HG02852 (cell line): ENCODE results near the gene HYDIN.
"Not testable (repeated sequence)": the region's sequence is repeated elsewhere in the genome, so short reads cannot be mapped to it uniquely, and the experiment has no call there.

Experiments used
- ATAC-seq: cut with Tn5 transposase; IDR thresholded peaks from one replicate; pipeline ENCODE4 v1.9.1; 2021; ENCODE audit warnings: mild to moderate bottlenecking, moderate library complexity; ENCODE audit not compliant: unreplicated experiment

HYDIN gene

DNA sequence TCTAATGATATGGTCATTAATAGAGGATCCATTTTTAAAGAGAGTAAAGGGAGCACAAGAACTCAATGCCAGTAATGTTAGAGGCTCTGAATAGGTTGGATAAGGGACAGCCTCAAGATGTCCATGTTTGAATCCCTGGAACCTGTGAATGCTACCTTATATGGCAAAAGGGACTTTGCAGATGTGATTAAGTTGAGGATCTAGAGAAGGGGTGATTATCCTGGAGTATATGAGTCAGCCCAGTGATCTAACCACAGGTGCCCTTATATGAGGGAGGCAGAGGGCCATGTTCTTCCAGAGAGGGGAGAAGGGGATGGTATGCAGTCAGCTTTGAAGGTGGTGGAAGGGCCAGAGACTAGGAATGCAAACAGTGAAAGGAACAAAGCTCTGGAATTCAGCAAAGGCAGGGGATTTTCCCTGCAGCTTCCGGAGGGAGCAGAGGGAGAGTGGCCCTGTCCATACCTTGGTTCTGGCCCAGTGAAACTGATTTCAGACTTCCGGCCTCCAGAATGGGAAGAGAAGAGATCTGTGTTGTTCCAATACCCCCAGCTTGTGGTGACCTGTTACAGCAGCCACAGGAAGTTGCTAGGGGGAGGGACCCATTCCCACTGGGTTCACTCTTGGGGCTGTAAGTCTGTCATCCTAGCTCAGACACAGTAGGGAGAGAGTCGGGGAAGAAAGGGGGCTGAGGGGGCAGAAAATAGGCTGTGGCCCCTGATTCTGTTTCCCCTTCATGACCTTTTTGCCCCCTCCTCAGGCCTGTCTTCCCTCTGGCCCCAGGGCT lies 220.9 kb downstream of the HYDIN start:
- not testable (repeated sequence) for ATAC-seq

DNA sequence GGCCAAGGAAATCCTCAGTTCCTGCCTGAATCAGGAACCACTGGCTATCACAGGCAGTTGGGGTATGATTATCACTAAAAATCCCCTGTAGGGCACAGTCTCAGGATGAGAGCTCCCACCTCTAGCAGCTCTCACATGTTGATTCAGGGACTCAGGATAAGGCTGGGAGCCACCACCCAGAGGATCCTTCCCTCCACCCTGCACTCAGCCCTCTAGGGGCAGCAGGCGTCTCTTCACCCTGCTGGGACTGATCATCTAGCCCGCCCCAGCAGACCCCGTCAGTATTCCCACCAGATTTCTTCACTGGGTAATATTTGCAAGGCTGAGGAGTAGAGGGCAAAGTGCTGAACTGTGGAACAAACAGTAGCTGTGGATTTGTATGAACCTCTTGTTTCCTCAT lies 224.0 kb downstream of the HYDIN start:
- ATAC-seq = not testable (repeated sequence)

DNA sequence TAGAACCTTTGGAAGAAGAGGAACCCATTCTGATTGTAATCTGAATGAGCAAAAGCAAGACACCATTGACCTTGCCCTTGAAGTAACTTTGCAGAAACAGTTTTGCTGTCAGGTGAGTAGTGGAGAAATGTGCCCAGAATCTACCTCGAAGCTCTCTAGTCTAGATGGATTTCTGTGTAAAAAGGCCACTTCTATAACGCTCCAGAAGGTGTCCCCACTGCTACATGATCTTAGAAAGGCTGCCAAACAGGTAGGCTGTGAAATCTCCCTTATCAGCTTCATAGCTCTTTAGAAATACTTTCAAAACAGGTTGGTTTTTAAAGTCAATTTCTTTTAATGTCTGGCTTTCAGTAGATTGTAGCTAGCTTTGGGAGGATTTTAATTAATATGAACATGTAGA lies 230.8 kb downstream of the HYDIN start:
- not testable (repeated sequence) for ATAC-seq

DNA sequence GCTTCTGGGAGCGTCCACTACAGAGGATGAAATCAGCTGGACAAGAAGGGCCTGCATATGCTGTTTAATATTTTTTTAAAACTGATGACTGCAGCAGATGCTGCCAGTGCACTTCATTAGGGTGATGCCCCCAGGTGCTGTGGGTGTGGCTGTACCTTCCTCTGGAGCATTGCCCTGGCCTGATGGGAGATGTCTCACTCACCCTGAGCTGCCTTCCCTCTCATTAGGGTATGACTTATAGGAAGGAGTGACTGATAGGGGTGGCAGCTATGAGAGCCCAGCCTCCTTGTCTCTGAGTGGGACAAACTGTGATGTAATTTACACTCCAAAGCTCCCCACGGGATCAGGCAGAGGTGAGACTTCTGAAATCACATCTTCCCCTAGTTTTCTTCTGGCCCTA lies 234.7 kb downstream of the HYDIN start:
- not testable (repeated sequence) for ATAC-seq

DNA sequence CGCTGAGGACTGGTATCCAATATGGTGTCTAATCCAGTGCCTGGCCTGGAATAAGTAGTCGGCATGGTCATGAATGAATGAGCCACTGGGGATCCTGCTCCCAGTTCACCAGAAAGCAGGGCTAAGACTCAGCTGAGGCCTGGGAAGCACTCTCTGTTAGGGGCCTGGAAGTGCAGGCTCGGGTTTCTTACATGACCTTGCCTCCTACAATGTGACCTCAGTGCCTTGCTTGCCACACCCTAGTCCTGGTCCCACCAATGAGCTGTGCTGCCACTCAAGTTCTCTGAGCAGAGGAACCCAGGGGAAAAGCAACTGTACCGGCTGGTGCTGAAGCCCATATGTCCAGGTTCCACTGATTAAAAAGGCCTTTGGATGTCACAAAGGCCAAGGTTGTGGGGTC lies 238.0 kb downstream of the HYDIN start:
- not testable (repeated sequence) for ATAC-seq

DNA sequence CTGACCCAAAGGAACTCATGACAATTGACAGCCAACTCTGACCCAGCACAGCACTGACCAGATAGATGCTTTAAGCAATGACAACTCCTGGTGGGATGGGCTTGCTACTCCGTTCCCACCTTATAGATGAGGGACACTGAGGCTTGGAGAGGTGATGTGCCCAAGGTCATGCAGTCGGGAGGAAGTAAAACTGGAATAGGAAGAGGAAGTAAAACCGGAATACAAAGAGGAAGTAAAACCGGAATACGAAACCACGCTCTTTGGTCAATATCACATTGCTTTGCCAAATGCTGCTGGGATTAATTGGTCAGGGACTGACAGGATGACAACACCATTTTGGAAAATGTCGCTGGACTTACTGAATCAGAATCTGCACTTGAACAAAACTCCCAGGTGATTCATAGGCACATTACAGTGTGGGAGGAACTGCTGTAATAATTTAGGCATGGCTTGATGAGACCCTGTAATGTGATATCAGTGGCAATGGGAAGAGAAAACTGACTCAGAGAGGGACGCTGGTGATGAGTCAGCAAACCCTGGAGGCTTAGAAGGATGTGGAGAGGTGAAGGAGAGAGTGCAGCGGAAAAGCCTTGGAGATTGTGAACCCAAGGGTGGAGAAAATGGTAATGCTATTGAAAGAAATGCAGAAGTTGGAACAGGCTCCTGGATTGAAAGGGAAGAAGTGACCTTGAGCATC lies 243.4 kb downstream of the HYDIN start:
- not testable (repeated sequence) for ATAC-seq

DNA sequence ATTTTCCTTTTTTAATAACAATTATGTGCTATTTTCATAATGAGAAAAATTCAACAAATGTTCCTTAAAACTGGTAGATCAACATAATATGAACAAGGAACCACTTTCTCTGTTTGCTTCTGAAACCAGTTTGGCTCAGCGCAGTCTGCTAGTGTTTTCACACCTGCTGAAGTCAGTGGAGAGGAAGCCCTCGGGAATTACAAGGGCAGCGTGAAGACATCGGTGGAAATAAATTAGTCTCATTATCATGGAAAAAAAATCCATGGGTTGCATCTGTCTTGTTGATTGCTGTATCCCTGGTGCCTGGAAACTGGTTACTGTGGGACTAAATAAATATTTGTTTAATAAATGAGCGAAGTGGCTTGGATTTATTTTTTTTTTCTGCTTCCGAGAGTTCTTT lies 245.8 kb downstream of the HYDIN start:
- ATAC-seq = not testable (repeated sequence)

DNA sequence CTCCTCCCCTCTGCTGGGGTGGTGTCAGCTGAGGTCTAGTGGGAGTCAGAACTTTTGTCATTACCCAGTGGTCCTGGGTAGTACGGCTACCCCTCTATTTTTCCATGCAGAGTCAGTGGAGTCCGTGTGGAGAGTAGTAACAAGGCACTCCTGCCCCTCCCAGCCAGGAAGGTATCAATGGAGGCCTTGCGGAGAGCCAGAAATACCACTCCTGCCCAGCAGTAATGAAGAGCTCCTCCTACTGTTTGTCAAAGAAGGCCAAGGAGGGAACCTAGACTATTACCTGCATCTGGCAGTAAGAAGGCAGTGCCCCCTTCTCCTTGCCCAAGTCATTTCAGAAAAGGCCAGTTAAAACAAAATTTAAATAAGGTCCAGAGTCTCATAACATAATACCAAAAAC lies 262.2 kb downstream of the HYDIN start:
- ATAC-seq = not testable (repeated sequence)

DNA sequence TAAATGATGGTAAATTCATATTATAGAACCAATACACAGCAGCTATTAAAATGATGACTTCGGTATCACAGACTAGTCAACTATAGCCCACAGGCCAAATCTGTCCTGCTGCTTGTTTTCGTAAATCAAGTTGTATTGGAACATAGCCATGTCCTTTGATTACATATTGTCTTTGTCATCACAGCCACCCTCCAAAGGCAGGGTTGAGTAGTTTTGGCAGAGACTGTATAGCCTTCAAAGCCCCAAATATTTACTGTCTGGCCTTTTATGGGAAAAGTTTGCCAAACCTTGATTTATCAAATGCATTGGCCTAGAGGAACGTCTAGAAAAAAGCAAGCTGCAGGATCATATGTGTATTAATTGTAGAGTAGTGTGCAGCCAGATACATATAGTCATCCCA lies 270.4 kb downstream of the HYDIN start:
- ATAC-seq = not testable (repeated sequence)

DNA sequence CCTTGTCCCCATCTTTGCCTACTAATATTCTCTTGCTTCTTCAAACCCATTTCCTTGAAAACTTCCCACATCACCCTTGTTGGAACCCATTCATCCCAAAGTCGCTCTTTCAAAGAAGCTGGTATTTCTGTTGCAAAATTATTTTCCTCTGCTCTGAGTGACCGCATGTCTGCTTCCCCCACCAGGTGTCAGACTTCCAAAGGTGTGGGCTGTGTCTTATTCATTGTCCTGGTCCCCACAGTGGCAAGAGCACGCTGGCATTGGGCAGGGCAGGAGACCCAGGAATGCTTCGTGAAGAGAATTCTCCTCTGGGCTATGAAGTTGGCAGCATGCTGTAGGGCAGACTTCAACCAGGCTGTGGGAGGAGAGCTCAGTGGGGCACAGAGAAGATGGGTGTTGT lies 275.6 kb downstream of the HYDIN start:
- ATAC-seq = not testable (repeated sequence)

DNA sequence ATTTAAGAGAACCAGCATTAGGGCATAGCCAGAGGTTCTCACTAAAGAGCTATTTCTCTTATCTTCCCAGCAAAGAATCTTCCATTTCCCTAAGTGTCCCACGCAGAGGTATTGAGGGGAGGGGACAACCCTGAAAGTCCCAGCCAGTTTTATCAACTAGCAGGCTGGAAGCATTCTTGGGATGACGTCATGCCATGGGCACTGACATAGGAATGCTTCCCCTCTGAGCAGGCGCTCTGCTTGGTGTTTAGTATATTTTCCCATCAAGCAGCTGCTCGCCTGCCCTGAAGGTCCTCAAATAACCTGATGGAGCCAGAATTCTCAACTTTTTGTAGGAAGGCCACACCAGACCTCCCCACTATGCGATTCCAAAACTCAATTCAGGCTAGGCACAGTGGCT lies 276.7 kb downstream of the HYDIN start:
- not testable (repeated sequence) for ATAC-seq

DNA sequence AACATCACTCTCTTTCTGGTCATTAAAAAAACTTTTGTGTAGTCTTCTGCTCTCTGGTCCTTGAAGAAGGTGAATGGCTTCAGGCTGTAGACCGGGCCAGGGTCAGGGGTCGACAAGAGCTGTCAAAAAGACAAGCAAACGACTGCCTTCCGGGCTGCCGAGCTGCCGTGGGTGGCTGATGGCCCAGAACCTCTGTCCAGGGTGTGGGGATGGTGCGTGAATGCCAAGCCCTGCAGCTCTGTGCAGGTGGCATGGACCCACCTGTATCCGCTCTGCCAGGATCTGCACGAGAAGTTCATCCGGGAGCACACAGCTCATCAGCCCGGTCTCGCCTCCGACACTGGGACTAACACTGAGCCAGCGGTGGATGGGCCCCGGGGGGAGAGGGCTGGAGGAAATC lies 287.0 kb downstream of the HYDIN start:
- not testable (repeated sequence) for ATAC-seq

DNA sequence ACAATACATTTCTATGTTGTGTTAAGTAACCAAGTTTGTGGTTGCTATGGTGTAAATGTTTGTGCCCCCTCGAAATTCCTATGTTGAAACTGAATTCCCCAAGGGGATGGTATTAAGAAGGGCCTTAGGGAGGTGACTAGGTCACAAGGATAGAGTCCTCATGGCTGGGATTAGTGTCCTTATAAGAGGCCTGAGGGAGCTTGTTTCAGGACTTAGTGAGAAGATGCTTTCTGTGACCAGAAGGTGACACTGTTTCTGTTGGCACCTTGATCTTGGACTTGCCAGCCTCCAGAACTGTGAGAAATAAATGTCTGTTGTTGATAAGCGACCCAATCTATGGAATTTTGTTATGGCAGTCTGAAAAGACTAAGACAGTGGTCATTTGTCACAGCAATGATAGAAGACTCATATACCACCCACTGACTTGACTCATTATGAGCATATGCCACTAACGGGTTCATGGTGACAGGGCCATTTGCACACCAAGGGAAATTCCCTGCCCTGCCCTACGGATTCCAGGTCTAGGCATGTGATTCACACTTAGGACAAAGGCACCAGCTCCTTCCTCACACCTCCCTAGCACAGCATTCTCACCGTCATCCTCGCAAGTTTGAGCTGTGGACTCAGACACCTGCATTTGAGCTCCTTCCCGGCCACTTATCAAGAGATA lies 290.7 kb downstream of the HYDIN start:
- not testable (repeated sequence) for ATAC-seq

DNA sequence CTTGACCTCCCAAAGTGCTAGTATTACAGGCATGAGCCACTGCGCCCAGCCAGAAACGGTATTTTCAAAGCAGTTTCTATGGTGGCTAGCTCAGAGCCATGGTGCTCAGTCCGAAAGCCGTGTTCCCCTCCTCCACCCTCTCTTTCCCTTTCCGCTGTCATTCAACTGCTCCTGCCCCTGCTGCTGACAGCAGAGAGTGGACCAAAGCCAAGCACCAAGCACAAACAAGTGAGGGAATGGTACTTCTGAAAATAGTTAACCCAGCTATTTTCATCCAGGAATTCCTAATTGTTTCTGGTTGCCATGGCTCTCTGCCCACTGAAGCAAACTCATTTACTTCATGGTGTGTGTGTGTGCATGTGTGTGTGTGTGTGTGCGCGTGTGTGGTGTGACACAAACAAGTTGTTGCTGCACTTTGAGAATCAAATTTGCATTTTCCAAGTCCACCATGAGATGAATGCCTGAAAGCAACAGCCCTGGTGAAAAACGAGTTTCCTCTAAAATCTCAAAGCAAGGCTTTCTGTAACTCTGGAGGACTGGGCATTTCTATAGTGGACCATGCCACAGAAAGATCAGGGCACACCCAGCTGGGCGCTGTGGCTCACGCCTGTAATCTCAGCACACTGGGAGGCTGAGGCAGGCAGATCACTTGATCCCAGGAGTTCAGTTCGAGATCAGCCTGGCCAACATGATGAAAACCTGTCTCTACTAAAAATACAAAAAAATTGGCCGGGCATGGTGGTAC lies 293.6 kb downstream of the HYDIN start:
- not testable (repeated sequence) for ATAC-seq

DNA sequence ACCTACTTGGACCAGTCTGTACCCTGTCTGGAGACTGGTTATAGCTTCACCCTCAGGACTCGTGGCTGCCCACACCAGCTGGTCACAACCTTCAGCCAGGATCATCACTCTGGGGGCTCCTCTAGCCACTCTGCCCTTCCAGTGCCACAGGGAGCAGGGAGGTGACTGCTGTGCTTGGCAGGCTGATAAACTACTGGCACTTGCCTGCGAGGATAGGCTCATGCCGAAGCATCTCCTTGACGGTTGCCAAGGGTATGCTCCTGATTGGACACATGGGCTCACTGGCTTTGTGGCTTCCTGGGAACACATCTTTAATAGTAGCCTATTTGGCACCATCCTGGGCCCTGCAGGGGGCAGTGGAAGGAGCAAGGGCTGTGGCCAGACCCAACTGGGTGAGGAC lies 295.2 kb downstream of the HYDIN start:
- not testable (repeated sequence) for ATAC-seq

DNA sequence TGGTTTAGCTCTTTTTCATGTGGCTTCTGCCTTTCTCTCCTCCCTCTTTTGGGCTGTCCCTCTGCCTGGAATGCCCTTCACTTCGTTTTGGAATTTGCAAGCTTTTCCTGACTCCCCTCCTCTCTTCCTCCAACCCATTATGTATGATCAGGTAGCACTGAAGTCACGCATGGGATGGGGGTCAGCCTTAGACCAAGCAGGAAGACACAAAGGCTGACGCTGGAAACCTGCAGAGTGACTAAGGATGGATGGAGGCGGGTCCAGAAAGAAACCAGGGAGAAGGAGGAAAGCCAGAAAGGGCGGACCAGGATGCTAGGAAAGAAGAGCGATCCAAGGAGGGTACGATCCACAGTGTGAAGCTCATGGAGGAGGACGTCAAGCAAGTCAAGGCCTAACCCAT lies 296.8 kb downstream of the HYDIN start:
- ATAC-seq = not testable (repeated sequence)

DNA sequence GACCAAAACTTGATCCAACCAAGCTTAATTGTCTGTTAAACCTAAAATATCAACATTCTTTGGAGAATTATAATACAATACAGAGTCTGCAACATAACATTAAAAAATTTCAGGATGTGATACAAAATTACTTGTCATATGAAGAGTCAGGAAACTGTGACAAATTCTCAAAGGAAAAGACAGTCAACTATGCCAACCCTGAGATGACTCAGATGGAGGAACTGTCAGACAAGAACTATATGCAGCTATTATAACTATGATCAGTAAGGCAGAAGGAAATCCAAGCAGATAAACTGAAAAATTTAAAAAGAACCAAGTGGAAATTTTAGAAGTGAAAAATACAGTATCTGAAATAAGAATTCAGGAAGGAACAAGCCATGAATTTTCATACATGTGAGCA lies 299.8 kb downstream of the HYDIN start:
- ATAC-seq = not testable (repeated sequence)

DNA sequence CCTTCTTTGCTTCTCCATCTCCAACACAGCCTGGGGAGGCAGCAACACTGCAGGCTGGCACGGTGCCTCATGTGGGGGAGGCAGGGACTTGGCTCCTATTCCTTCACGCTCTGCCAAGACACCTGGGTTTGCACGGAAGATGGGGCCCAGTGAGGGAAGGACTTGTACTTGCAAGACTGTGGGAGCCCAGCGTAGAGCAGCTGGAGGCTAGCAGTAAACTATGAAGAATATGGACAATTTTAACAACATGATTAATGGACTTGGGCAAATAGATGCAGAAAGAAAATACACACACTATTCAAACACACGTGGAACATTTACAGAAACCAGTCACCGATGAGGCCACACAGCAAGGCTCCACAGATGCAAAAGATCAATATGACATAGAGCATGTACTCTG lies 308.4 kb downstream of the HYDIN start:
- not testable (repeated sequence) for ATAC-seq

DNA sequence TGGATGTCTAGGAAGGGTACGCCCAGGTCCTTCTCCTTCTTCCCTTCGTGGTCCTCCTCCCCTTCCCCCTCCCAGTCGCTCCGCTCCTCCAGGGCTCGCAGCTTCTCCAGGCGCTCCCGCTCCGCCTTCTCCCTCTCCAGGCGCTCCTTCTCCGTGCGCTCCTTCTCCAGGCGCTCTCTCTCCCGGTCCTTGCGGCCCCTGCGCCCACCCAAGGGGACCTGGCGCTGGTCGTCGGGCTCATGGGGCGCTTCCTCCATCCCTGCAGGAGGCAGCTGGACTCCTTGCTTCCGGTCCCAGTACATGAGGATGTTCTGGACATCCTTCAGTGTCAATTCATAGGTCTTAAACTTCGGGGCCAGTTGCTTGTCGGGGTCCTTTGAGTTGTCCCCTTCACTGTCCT lies 309.9 kb downstream of the HYDIN start:
- not testable (repeated sequence) for ATAC-seq

DNA sequence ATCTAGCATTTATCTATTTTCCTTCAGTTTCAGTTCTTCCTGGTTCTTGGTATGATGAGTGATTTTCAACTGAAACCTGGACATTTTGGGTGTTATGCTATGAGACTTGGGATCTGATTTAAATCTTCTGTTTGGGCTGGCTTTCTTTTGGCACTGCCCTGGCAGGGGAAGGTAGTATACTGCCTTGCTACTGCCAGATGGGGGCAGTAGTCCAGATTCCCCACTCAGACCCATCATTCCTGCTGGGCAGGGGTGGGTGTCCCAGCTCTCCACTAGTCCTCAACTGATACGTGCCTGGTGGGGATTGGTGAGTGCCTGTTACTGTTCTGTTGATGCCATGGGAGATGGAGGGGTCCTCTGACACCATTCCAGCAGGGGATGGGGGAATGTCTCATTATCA lies 342.3 kb downstream of the HYDIN start:
- ATAC-seq = not testable (repeated sequence)

DNA sequence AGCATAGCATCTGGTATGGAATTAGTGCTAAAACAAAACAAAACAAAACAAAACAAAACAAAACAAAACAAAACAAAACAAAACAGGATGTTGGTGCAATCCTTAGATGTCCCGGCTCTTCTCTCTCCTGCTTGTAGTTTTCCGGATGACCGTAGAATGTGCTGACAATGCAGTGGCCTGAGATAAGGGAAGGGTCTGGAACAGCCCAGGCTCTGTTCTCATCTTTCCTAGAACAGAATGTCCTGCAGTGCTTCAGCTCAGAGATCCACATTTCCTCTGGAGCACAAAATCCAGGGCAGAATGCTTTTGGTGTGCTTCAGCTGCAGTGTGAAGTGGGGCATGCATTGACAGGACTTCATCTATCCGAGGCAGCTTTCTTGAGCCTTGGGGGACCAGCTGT lies 345.9 kb downstream of the HYDIN start:
- not testable (repeated sequence) for ATAC-seq
